ENCODE measurements around the gene EMC8.

- no peak for TF ChIP-seq CTCF (conservative IDR thresholded peaks at IDR 0.05)
- no peak for TF ChIP-seq ZFX (IDR thresholded peaks at IDR 0.05)
These were observed 45.4 kb downstream of the EMC8 start for GRCh38 chr16:85753976-85754375.
